CD8-positive, alpha-beta memory T cell (primary cell): ENCODE results near the gene CACNA2D4. TPM values are rescaled to one million over a fixed set of nuclear protein-coding genes. Genes with fewer than 3 reads are reported as not detected.
"Not testable (repeated sequence)": the region's sequence is repeated elsewhere in the genome, so short reads cannot be mapped to it uniquely, and the experiment has no call there.

Experiments
- CTCF ChIA-PET: fragments of 350-600 bp; sonication (Branson Sonifier 250); formaldehyde crosslinking; loops from one replicate; lab custom pipeline; 2021; ENCODE audit warnings: antibody characterized with exemption; lab: Charles Lee
- POLR2A ChIA-PET: fragments of 350-600 bp; sonication (Branson Sonifier 250); formaldehyde crosslinking; loops from one replicate; lab custom pipeline; 2021; ENCODE audit warnings: antibody characterized with exemption; lab: Charles Lee
- DNase-seq, 5 donors: peaks; one replicate each; pipeline versions ENCODE4 v3.0.0 to v3.0.0-alpha.2; 2020 to 2022; ENCODE audit warnings: mixed read lengths in 1 of 5
- H3K27ac ChIP-seq: one replicate; pipeline ENCODE4 v1.7.0; 2013; ENCODE audit warnings: low read depth, mild to moderate bottlenecking, low read length, moderate library complexity
- H3K27me3 ChIP-seq: 2 replicates; pipeline ENCODE4 v1.7.0; 2013; ENCODE audit warnings: low read length, mild to moderate bottlenecking; ENCODE audit not compliant: insufficient read depth, poor library complexity, severe bottlenecking
- H3K36me3 ChIP-seq: 2 replicates; pipeline ENCODE4 v1.7.0; 2013; ENCODE audit warnings: mild to moderate bottlenecking, low read length, moderate library complexity; ENCODE audit not compliant: insufficient read depth
- H3K4me1 ChIP-seq: 2 replicates; pipeline ENCODE4 v1.7.0; 2013; ENCODE audit warnings: mild to moderate bottlenecking, low read length, moderate library complexity; ENCODE audit not compliant: insufficient read depth
- H3K4me3 ChIP-seq: 2 replicates; pipeline ENCODE4 v1.7.0; 2013; ENCODE audit warnings: mild to moderate bottlenecking, low read length
- H3K9me3 ChIP-seq: 2 replicates; pipeline ENCODE4 v1.7.0; 2013; ENCODE audit warnings: mild to moderate bottlenecking, low read length
- H3K27ac Mint-ChIP-seq, 8 donors: one replicate each; pipeline ENCODE4 v1.8.0; 2020 to 2021; ENCODE audit warnings: mixed read lengths in 8 of 8, mild to moderate bottlenecking in 6 of 8, inconsistent platforms in 3 of 8, moderate library complexity in 3 of 8
- H3K27me3 Mint-ChIP-seq, 2 donors: one replicate each; pipeline ENCODE4 v1.8.0; 2020 to 2021; ENCODE audit warnings: mixed read lengths in 2 of 2, mild to moderate bottlenecking in 1 of 2, moderate library complexity in 1 of 2
- H3K36me3 Mint-ChIP-seq, 3 donors: one replicate each; pipeline ENCODE4 v1.8.0; 2020 to 2021; ENCODE audit warnings: mixed read lengths in 3 of 3, inconsistent platforms in 1 of 3, mild to moderate bottlenecking in 1 of 3
- H3K4me1 Mint-ChIP-seq, 3 donors: one replicate each; pipeline ENCODE4 v1.8.0; 2020 to 2021; ENCODE audit warnings: mixed read lengths in 3 of 3, inconsistent platforms in 1 of 3, mild to moderate bottlenecking in 1 of 3
- H3K4me3 Mint-ChIP-seq, 7 donors: one replicate each; pipeline ENCODE4 v1.8.0; 2020 to 2021; ENCODE audit warnings: mixed read lengths in 7 of 7, mild to moderate bottlenecking in 6 of 7, moderate library complexity in 4 of 7, inconsistent platforms in 2 of 7
- H3K9me3 Mint-ChIP-seq, 5 donors: one replicate each; pipeline ENCODE4 v1.8.0; 2020 to 2022; ENCODE audit warnings: mixed read lengths in 5 of 5, mild to moderate bottlenecking in 3 of 5, moderate library complexity in 2 of 5, inconsistent platforms in 1 of 5
- polyA plus RNA-seq: library from polyadenylated mRNA; unstranded; fragments of 300-500 nt; fragmentation: Illumina TruSeq; gene quantifications from one replicate; pipeline ENCODE4 v1.2.3, GENCODE V29; 2021
- total RNA-seq, 2 experiments: library from RNA; stranded (reverse); gene quantifications; one replicate each; pipeline ENCODE4 v1.2.3, GENCODE V29; 2021

CACNA2D4 gene
- total and polyA plus RNA-seq, 3 experiments from 2014 or later: 5.7 to 7.6 (median 6.5) TPM

DNA sequence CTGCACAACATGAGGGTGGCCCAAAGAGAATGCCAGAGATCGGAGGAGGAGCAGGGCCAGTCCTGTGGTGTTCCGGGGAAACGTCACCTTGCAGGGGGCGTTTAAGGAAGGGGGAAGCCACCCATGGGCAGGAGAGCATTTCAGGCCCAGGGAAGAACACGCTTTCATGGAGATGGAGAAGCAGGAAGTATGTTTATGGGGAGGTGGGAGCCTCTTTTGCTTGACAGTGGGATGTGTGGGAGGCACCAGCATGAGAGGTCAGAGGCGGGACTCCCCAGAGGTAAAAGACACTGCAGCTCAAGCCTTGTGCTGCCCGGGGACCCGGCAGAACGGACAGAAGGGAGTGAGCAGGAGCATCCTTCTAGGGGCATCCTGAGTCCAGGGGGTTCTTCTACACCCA is 99.4 kb downstream of the CACNA2D4 start:
- no peaks in the 10 kb centered on the region for H3K36me3 ChIP-seq
- Mint-ChIP-seq H3K4me3 (no peak overlapping the region), H3K36me3 (no peaks in the 10 kb centered on the region), H3K27me3 (peaks cover 33 to 51% of the 10 kb centered on the region in 2 donors), H3K4me1 (peaks cover 0 to 3% (median 2%) of the 10 kb centered on the region in 3 donors), H3K9me3 (no peaks in the 10 kb centered on the region), H3K27ac (no peak overlapping the region)
- ChIA-PET POLR2A (no interaction called here), CTCF (no interaction called here)
- H3K27ac ChIP-seq: no peak overlapping the region
- no peaks in the 10 kb centered on the region for H3K4me1 ChIP-seq
- no peak for DNase-seq
- no peak overlapping the region for H3K4me3 ChIP-seq
- peaks cover 5% of the 10 kb centered on the region for H3K27me3 ChIP-seq
- no peaks in the 10 kb centered on the region for H3K9me3 ChIP-seq

DNA sequence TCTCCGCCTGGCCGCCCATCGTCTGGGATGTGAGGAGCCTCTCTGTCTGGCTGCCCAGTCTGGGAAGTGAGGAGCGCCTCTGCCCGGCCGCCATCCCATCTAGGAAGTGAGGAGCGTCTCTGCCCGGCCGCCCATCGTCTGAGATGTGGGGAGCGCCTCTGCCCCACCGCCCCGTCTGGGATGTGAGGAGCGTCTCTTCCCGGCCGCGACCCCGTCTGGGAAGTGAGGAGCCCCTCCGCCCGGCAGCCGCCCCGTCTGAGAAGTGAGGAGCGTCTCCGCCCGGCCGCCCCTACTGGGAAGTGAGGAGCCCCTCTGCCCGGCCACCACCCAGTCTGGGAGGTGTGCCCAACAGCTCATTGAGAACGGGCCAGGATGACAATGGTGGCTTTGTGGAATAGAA is 100.5 kb downstream of the CACNA2D4 start:
- H3K4me1 Mint-ChIP-seq, H3K9me3 Mint-ChIP-seq, CTCF ChIA-PET, POLR2A ChIA-PET, H3K9me3 ChIP-seq, H3K27ac Mint-ChIP-seq, DNase-seq, H3K36me3 ChIP-seq, H3K4me1 ChIP-seq, H3K36me3 Mint-ChIP-seq, H3K27ac ChIP-seq, H3K27me3 ChIP-seq, H3K4me3 Mint-ChIP-seq, H3K4me3 ChIP-seq: not testable (repeated sequence)
- peaks cover 30 to 46% of the 10 kb centered on the region in 2 donors for H3K27me3 Mint-ChIP-seq

DNA sequence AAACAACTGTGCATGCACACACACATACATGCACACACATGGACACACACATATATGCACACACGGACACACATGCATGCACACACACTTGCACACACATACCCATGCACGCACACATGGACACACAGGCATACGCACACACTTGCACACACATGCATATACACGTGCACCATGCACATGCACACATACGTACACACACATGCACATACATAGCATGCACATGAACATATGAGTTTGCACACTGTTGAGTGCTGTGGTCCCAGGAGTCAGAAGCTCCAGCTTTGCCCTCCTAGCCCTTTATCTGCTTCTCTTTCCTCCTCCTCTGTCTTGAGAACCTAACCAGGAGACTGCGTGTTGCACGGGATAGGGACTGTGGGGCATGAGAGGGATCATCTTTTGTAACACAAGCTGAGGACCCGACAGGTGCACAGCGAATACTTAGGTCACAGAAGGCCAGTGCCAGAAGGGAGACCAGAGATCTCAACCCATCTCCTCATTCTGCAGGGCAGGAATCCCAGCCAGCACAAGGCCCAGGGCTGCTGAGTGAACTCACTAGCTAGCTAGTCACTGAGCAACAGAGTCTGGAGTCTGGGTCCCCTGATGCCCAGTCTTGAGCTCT is 101.6 kb downstream of the CACNA2D4 start:
- CTCF ChIA-PET: no interaction called here
- Histone ChIP-seq H3K27me3 (peaks cover 5% of the 10 kb centered on the region), H3K36me3 (no peaks in the 10 kb centered on the region), H3K9me3 (no peaks in the 10 kb centered on the region), H3K4me1 (peaks cover 9% of the 10 kb centered on the region), H3K27ac (no peak overlapping the region), H3K4me3 (no peak overlapping the region)
- Mint-ChIP-seq H3K27me3 (peaks cover 30 to 37% of the 10 kb centered on the region in 2 donors), H3K36me3 (no peaks in the 10 kb centered on the region), H3K4me1 (peaks cover 2 to 6% (median 3%) of the 10 kb centered on the region in 3 donors), H3K27ac (no peak overlapping the region), H3K4me3 (no peak overlapping the region), H3K9me3 (no peaks in the 10 kb centered on the region)
- DNase-seq: no peak
- POLR2A ChIA-PET: no interaction called here

DNA sequence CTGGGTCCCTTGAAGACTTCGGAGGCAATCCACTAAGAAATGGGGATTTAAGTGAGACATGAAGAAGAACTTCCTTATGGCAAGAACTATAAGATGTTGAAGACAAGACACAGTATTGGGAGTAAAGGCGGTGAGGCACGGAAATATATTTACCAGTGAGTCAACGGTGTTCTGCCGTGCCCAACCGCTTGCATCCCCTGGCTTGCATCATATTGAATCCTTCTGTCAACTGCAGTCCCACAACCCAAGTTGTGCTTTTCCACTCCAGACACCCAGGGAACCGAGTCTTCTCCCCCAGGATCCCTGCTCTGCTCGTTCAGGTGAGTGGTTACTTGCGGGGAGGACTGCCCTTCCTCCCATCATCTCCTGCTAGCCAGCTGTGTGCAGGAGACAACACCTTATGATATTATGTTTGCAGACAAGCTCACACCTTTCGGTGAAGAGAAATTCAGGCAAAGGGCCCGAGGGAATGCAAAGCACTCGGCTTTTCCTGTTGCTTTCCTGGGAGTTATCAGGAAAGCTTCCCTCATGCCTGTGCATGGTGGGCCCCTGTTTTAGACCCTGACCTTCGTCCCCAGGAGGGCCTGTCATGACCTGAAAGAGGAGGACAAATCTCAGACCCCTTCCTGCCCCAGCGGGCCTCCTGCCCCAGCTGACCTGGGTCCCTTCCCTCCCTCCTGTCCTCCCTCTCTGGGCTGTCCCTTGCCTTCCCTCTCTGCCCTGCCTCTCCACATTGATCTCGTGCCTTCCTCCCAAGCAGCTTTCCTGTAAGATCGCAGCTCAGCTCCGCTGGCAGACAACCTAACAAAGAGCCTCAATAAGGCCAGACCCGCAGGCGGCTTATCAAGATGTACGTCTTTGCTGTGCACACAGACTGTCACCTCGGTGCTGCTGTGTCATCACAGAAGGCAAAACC is 102.4 kb downstream of the CACNA2D4 start:
- H3K9me3 Mint-ChIP-seq: no peaks in the 10 kb centered on the region
- POLR2A ChIA-PET: no interaction called here
- Histone ChIP-seq H3K4me3 (no peak overlapping the region), H3K27me3 (peaks cover 3% of the 10 kb centered on the region), H3K27ac (no peak overlapping the region), H3K4me1 (peaks cover 9% of the 10 kb centered on the region), H3K36me3 (no peaks in the 10 kb centered on the region), H3K9me3 (no peaks in the 10 kb centered on the region)
- H3K27ac Mint-ChIP-seq: no peak overlapping the region
- CTCF ChIA-PET: interaction anchor here (0.8 kb wide), 1 partner anchor 124 kb away, joined by 3 read pairs; no protein-coding TSS in a partner anchor
- H3K4me1 Mint-ChIP-seq: peaks cover 2 to 9% (median 7%) of the 10 kb centered on the region in 3 donors
- H3K36me3 Mint-ChIP-seq: no peaks in the 10 kb centered on the region
- peaks cover 28 to 36% of the 10 kb centered on the region in 2 donors for H3K27me3 Mint-ChIP-seq
- no peak overlapping the region for H3K4me3 Mint-ChIP-seq
- no peak for DNase-seq

DNA sequence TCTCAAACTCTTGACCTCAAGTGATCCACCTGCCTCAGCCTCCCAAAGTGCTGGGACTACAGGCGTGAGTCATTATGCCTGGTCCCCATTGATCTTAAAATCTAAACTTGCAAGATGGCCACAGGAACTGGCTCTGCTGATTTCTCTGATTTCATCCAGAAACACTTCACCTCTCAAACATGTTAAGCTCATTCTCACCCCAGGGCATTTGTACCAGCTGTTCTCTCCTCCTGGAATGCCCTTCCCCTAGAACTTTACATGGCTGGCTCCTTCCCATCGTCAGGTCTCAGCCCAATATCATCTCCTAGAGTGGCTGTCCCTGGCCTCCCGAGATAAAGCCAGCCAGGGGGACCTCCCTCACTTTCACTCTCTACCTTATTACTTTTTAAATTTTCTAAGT is 103.3 kb downstream of the CACNA2D4 start:
- DNase-seq: no peak
- Mint-ChIP-seq H3K9me3 (no peaks in the 10 kb centered on the region), H3K27me3 (peaks cover 19 to 30% of the 10 kb centered on the region in 2 donors), H3K4me1 (peaks cover 4 to 15% (median 11%) of the 10 kb centered on the region in 3 donors), H3K36me3 (no peaks in the 10 kb centered on the region), H3K27ac (peak overlapping the region in 1 of 8 donors; percentile 66), H3K4me3 (no peak overlapping the region)
- H3K27me3 ChIP-seq: no peaks in the 10 kb centered on the region
- no peaks in the 10 kb centered on the region for H3K9me3 ChIP-seq
- H3K4me1 ChIP-seq: peaks cover 9% of the 10 kb centered on the region
- no peak overlapping the region for H3K27ac ChIP-seq
- POLR2A ChIA-PET: no interaction called here
- no peak overlapping the region for H3K4me3 ChIP-seq
- CTCF ChIA-PET: no interaction called here
- no peaks in the 10 kb centered on the region for H3K36me3 ChIP-seq

DNA sequence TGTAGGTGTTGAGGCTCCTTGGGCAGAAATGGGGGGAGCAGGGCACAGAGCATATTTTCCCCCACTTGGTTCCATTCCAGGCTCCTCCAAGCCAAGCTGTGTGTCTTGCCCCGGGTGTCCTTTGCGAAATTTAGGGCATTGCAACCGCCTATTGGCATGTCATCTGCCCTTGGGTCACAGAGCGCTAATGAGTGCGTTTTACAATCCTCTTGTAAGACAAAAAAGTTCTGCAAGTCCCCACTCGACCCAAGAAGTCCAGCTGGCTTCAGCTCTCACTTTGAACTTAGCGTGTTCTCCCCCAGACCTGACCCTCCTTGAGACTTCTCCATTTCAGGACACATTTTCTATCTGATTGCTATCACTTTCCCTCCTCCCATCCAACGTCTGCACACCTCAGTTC is 104.2 kb downstream of the CACNA2D4 start:
- H3K36me3 Mint-ChIP-seq: no peaks in the 10 kb centered on the region
- no peaks in the 10 kb centered on the region for H3K27me3 ChIP-seq
- H3K27ac ChIP-seq: no peak overlapping the region
- no peak for DNase-seq
- ChIA-PET POLR2A (no interaction called here), CTCF (interaction anchor here (0.9 kb wide), 1 partner anchor 126 kb away, joined by 3 read pairs; no protein-coding TSS in a partner anchor)
- no peaks in the 10 kb centered on the region for H3K9me3 ChIP-seq
- H3K4me1 ChIP-seq: peaks cover 9% of the 10 kb centered on the region
- H3K27me3 Mint-ChIP-seq: peaks cover 13 to 22% of the 10 kb centered on the region in 2 donors
- H3K36me3 ChIP-seq: no peaks in the 10 kb centered on the region
- H3K4me3 Mint-ChIP-seq: peak overlapping the region in 1 of 7 donors; percentile 15
- peak overlapping the region in 1 of 8 donors; percentile 48 for H3K27ac Mint-ChIP-seq
- no peak overlapping the region for H3K4me3 ChIP-seq
- H3K9me3 Mint-ChIP-seq: no peaks in the 10 kb centered on the region
- H3K4me1 Mint-ChIP-seq: peaks cover 7 to 20% (median 11%) of the 10 kb centered on the region in 3 donors

DNA sequence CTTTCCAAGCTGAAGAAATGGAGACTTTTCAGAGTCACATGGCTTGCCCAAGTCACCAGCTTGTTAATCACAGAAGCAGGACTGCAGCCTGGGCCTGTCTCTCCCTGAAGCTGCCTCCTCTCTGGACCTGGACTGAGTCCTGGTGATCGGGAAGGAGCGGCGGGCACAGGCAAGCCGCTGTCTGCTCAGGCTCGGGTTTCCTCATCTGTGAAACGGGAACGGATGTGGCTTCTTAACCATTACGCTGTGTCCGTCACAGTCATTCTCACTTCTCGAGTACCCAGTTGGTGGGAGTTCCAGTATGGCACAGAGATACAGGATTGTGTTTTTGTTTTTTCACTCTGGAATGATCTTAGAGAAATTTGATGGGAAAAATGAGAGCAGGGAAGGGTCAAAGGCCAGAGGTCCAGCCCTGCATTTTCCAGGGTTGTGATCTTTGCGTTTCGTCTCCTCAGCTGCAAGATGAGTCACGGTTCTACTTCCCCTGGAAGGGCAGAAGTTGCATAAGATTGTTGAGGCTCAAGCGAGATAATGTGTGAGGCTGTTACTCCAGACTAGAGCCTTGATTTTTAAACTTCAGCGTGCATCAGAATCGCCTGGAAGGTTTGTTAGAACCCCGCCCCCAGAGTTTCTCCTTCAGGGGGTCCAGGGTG is 105.7 kb downstream of the CACNA2D4 start:
- Histone ChIP-seq H3K27me3 (no peaks in the 10 kb centered on the region), H3K4me3 (no peak overlapping the region), H3K4me1 (peaks cover 9% of the 10 kb centered on the region), H3K36me3 (no peaks in the 10 kb centered on the region), H3K27ac (no peak overlapping the region), H3K9me3 (no peaks in the 10 kb centered on the region)
- Mint-ChIP-seq H3K4me1 (peaks cover 11 to 29% (median 15%) of the 10 kb centered on the region in 3 donors), H3K36me3 (no peaks in the 10 kb centered on the region), H3K9me3 (no peaks in the 10 kb centered on the region), H3K27me3 (peaks cover 9 to 17% of the 10 kb centered on the region in 2 donors), H3K27ac (peak overlapping the region in 6 of 8 donors; percentile 24 to 91 (median 73)), H3K4me3 (peak overlapping the region in 4 of 7 donors; percentile 5 to 70 (median 56))
- POLR2A ChIA-PET: no interaction called here
- CTCF ChIA-PET: interaction anchor here (1.3 kb wide), 1 partner anchor 127 kb away, joined by 6 read pairs; no protein-coding TSS in a partner anchor
- no peak for DNase-seq
